ENCODE measurements around the gene IGFL1.
"Not testable (repeated sequence)": the region's sequence is repeated elsewhere in the genome, so short reads cannot be mapped to it uniquely, and the experiment has no call there.

The IGFL1 gene

DNA sequence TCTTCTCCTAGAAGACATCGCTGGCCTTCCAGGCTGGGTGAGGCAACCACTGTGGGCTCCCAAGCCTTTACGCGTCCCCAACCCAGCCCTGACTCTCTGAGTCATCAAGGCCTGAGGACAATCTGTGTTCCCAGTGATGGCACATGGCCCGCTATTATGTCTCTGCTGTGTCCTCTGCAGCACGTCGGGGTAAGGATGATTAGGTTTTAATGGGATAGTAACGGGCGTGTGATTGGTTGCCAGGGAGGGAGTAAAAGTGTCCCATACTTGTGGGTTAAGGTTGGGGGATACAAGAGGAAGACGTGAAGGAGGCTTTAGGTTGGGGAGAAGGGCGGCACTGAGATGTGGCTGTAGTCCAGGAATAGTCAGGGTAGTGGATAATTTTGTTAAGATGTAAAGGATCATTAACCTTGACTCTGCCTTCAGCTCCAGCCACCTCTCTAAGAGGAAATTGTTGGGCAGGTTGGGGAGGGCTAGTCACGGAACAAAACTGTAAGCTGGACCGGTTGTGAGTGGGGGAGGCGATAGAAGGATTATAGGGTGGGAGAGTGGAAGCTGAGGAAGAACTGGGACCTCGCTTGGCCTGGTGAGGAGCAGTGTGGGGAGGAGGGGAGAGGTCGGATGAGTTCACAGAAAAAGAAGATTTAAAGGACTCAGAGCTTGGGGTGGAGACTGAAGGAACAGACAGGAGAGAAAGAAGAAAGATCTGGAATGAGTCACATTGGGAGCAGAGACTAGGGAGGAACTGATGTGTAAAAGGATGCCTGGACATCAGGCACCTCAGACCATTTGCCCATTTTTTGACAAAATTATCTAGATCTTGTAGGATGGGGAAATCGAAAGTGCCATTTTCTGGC is 27.9 kb upstream of the IGFL1 start:
- DNase-seq (ENCODE audit: low read depth in 2 of 2, low spot score in 1 of 2) = no peak

DNA sequence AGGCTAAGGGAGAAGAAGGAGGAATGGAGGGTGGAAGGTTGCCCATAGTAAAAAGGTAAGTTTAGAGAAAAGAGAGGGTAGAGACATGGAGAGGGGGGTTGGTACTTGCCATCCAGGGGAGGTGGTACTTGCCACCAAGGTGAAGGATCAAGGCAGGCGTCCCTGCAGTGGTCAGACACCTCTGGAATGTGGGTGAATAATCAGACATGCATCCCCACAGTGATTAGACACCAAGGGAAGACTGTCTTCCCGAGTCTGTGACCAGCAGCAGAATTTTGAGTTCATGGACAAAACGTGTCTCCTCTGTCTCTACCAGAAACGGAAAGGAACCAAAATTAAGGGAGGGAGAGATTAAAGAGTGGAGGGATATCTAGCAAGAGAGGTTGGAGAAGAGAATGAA is 27.1 kb upstream of the IGFL1 start:
- no peak for DNase-seq (ENCODE audit: low read depth in 2 of 2, low spot score in 1 of 2)

DNA sequence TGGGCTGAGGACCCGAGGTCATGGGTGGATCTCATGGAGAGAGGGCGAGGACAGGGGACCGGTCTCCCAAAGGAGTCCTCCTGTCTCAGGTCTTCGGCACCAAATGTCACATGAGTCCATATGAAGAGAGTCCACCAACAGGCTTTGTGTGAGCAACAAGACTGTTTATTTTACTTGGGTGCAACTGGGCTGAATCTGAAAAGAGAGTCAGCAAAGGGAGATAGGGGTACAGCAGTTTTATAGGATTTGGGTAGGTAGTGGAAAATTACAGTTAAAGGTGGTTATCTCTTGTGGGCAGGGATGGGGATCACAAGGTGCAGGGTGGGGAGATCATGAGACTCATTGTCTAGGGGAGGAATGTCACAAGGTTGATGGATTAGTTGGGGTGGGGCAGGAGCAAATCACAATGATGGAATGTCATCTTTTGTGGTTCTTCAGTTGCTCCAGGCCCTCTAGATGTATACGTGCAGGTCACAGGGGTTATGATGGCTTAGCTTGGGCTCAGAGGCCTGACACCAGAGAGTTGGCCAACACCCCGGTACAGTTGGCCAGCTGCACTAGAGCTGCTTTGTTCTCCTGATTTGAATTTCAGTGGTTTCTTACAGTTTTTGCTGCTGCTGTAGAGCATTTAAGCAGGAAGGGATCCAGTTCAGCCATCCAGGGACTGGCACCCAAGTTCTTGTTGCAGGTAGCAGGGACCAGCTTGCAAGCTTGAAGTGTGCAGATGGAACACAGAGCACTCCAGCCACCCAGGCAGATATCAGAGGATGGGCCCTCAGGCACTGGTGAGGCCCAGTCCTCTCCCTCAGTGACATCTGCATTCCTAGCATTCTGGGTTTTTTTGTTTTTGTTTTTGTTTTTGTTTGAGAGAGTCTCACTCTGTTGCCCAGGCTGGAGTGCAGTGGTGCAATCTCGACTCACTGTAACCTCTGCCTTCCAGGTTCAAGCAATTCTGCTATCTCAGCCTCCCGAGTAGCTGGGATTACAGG is 26.4 kb upstream of the IGFL1 start:
- DNase-seq (ENCODE audit: low read depth in 2 of 2, low spot score in 1 of 2) = no peak

DNA sequence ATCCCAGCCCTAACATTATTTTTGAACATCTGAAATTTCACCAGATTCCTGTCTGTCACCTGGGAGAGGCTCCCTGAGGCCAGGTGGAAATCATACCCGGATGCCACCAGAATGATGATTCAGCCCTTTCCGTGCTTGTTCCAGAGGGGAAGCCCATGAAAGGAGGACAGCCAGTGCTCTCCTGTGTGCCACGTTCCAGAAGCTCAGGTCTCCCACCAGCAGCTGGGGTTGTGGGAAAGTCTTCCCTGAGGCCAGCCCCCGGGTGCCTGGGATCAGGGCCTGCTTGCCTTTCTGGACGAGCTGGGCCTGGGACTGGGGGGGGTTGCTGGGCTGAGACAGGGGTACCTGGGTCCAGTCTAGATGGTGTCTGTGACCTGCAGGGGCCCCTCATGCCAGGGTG is 25.5 kb upstream of the IGFL1 start:
- DNase-seq (ENCODE audit: low read depth in 2 of 2, low spot score in 1 of 2) = no peak

DNA sequence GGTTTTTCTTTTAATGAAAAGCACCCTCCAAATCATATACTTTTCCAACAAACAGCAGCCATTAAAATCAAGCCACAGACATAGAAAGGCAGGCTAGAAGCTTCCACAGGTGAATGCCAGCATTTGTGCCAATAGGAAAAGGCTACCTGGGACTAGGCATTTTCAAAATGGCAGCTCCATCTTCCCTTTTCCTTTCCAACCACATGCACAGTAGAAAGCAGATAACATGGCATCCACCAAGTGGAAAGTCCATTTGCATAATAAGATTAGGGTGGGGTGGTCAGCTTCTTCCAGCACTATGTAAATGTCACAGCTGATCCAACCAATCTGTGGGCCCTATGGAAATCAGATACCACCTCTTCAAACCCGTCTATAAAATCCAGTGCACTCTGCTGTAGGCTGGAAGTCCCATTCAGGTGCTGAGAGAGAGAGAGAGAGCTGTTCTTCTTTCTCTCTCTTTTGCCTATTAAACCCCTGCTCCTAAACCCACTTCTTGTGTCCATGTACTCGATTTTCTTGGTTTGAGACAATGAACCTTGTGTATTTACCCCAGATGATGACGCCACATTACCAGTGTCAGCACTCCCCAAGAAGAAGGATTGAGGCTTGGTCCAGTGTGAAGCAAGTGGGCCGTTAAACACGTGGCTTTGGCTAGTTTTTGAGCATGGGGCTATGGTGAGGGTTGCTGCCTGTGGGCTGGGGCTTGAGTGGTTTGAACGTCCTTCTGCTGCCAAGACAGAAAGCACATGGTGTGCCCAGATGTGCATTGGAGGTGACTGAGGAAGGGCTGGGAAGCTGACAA is 24.2 kb upstream of the IGFL1 start:
- no peak for DNase-seq (ENCODE audit: low read depth in 2 of 2, low spot score in 1 of 2)

DNA sequence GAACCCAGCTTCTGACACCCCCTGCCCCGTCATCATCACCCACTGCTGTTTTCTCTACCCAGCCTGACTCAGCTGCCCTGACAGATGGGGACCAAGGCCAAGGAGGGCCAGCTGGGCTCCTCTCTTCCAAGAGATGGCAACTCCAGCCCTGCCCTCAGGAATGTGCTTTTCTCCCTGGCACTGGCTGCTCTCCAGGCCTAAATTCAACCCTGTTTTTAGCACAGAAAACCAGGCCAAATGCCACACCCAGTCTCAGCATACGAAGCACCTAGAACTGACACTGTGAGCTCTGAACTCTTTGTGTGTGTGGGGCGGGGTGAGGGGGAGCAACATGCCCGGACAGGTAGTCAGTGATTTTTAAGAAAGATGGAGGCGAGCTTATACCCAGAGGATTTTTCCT is 23.4 kb upstream of the IGFL1 start:
- DNase-seq (ENCODE audit: low read depth in 2 of 2, low spot score in 1 of 2) = no peak

DNA sequence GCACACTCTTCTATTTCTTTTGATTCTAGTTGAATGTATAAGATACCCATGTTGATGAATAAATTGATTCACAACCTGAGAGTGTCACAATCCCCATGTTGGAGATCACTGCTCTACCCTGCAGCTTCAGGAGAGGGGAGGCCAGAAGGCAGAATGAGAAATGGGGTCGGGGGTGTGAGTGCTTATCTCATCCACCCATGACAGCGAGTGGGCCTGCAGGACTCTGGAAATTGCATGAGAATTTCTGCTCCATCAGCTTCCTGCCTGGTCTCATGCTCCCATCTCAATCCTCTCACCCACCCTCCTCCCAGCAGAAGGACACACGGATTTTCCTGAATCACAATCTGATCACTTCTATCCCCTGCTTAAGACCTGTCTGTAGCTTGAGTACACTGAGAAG is 22.9 kb upstream of the IGFL1 start:
- no peak for DNase-seq (ENCODE audit: low read depth in 2 of 2, low spot score in 1 of 2)

DNA sequence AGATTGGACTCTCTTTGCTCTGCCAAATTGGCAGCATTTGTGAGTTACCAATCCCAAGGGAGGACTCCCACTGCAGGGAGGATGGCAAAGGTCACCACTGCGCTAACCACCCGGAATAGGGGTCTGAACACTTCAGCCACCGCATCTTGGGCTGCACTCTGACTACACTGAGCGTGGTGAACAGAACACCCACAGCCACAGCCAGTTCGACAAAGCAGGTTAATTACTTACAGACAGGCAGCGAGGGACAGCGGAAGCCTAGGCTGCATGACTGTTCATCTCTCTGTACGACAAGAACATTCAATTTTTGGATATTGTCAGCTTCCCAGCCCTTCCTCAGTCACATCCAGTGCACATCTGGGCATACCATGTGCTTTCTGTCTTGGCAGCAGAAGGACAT is 21.7 kb upstream of the IGFL1 start:
- not testable (repeated sequence) for DNase-seq (ENCODE audit: low read depth in 2 of 2, low spot score in 1 of 2)

DNA sequence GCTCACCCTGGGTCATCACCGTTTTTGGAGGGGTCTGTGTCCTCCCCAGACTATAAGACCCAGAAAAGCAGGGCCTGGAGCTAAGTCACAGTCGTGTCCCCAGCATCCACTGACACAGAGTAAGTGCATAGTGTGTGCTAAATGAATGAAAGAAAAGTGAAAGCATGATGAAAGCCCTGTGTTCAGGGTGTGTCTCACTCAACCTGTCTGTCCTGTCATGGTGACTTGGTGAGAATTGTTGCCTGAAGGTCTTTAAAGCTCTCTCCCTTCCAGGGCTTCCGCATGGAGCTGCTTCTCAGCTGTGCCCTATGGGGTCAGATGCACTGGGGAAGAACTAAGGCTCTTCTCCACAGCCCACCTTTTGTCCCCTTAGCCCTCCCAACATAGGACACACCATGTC is 20.5 kb upstream of the IGFL1 start:
- no peak for DNase-seq (ENCODE audit: low read depth in 2 of 2, low spot score in 1 of 2)

DNA sequence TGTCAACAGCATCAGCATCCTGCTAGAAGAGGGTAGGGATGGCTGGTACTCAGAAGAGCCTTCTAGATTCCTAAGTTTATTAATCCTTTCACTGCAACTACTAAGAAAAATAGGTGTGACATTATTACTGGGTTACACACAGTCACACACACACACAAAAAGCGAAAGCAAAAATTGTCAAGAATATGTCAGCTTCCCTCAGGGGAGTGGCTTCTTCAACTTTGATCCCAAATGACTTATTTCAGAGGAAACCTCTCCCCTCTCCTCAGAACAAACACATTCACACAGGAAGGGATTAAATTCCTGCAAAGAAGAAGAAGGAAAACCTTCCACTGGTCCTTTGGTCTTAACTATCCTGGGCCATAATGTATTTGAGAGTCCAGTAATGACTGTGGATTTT is 20.1 kb upstream of the IGFL1 start:
- no peak for DNase-seq (ENCODE audit: low read depth in 2 of 2, low spot score in 1 of 2)

DNA sequence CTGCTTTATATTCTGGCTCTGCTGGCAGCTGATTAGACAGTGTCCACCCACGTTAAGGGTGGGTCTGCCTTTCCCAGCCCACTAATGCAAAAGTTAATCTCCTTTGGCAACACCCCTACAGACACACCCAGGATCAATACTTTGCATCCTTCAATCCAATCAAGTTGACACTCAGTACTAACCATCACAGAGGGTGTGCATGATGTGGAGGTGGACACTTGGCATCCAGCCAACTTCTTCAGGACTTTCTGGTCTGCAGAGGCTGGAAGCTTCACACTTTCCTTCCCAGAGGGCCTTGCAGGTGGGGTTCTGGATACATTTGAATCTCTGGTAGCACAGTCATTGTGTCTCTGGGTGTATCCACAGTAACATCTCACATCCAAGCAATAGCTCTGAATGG is 18.9 kb upstream of the IGFL1 start:
- no peak for DNase-seq (ENCODE audit: low read depth in 2 of 2, low spot score in 1 of 2)

DNA sequence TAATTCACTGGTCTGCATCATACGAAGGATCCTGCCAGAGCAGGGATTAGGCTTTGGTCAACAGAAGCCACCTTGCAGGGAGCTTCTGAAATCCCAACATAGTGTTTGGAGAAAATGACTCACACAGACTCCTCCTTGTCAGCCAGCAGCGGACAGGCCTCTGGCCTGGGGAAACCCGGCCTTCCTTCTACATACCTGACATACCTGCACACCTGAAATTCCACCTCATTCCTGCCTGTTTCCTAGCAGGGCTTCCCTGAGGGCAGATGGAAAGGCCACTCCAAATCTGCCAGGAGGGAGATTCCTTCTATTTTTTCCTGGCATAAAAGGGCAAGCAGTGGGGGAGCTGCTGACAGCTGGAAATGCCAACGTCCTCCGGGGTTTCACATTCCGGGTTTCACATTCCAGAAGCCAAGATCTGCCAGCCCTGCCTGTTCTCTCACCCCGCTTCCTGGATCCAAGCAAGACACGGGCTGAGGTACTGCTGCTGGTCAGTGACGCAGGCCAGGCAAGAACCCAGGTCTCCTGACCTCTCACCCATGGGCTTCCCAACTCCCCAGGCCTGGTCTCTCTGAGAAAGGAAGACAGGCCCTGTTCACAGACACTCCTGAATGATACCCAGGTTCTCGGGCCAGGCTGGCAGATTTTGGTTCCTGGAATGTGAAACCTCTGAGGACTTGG is 18.2 kb upstream of the IGFL1 start:
- no peak for DNase-seq (ENCODE audit: low read depth in 2 of 2, low spot score in 1 of 2)

DNA sequence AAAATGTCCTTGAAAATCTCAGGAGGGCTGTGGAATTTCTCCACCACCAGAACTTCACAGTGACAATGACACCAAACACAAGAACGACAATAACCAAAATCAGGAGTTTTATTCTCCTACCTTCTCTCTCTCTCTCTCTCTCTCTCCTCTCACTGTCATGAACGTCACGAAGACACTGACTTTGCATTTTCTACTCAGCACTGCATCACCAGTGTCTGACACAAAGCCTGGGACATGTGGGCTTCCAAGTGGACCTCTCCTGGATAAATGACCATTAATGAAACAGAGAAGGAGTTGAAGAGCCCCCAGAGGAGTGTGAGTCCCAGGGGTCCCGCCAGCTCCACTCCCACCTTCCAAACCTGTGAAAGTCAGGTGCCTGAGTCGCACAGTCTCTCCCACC is 16.9 kb upstream of the IGFL1 start:
- DNase-seq (ENCODE audit: low read depth in 2 of 2, low spot score in 1 of 2) = not testable (repeated sequence)

DNA sequence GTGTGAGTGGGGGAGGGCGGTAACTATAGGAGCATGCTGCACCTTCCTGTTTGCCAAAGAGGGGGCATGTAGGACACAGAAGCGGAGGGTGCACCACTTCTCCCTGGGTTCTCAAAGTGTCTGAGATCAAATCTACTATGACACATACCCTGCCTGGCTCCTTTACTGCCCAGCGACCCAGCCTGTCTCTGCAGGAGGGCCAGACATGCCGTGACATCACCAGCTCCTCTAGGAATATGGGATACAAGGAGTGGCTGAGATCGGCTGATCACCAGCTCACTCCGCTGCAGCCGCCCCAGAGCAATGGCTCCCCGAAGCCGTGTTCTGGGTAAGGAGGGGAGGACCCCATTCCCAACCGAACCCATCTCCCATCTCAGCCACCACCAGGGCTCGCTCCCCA is 16.4 kb upstream of the IGFL1 start:
- DNase-seq (ENCODE audit: low read depth in 2 of 2, low spot score in 1 of 2) = no peak

DNA sequence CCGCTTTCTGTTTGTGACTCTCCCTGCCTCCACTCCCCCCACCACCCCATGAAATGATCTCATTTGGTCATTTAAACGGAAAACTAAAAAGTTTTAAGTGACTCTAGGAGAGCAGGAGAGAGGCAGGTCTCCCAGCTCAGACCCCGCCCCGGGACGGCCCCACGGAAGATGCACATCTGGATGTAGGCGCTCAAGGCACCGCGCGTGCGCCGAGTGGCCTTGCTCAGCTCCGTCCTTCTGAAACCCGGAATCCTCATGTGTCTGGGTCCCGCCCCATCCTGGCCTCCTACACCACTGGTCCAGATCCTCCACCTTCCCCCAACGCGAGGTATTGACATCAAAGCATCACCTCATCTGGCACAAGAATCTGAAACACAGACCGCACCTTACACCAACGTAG is 15.7 kb upstream of the IGFL1 start:
- DNase-seq (ENCODE audit: low read depth in 2 of 2, low spot score in 1 of 2) = no peak

DNA sequence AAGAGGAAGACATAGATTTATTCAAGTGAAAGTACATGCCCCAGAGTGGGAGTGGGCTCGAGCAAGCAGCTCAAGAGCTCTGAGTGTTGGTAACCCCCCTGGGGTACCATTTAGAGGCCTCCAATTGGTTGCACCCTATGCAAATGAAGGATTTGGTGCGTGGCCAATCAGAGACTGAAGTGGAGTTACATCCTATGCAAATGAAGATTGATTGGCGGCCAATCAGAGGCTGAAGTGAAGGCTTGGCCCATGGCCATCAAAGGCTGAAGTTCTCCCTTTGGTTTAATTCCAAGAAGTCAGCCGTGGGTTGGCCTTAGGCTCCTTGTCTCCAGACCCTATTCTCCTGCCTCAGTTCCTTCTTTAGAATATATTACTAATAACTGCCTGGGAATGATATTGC is 12.9 kb upstream of the IGFL1 start:
- no peak for DNase-seq (ENCODE audit: low read depth in 2 of 2, low spot score in 1 of 2)

DNA sequence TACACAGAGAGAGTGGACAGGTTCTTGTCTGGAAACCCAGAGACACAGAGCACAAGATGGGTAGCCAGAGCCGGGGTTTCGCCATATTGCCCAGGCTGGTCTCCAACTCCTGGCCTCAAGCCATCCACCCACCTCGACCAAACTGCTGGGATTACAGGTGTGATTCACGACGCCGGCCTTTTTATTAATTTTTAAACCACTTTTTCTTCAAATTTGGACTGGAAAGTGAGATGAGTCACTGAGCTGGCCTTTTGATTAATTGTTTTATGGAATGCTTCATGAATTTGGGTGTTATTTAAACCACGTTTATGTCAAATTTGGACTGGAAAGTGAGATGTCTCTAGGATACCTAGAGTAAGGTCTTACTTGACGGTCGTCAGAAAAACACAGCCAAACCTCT is 12.1 kb upstream of the IGFL1 start:
- DNase-seq (ENCODE audit: low read depth in 2 of 2, low spot score in 1 of 2) = no peak

DNA sequence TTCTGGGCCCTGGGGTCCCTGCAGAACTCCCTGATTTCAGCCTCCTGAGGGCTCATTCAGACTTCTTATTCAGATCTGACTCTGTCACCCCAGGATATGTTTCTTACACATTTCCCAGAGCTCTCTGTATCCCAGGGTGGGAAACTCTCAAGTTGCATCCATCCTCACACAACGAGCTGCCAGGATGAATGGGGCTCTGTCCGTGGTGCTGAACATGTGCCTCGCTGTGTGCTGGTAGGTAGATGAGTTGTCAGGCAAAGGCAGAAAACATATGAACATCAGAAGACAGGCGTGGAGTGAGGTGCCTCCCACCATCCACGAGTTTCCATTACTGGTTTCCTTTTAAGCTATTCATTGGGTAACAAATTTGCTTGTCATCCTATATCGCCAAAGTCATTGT is 11.4 kb upstream of the IGFL1 start:
- DNase-seq (ENCODE audit: low read depth in 2 of 2, low spot score in 1 of 2) = no peak

DNA sequence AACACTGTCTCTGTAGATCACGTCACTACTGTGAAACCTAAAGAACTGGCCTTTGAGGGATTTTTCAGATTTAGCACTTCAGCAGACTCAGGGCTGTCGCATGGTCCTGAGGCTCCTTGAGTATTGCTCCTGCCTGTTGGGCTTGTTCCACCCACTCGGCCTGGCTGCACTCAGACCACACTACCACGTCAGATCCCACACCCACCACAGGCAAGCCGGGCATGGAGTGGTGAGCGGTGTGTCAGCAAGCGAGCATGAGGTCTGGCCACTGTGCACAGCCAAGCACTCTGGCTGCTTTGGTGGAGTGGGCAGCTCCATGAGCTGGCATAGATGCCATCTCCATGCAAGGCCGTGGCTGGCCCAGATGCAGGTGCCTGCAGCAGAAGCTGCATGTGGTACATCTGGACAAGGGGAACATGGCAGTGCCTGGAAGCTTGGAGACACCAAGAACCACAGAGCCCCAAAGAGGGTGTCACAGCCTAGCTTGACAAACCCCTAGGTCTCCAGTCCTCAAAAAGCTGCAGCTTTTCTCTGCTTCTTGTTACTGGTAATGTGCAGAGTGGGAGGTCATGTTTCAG is 9.4 kb upstream of the IGFL1 start:
- no peak for DNase-seq (ENCODE audit: low read depth in 2 of 2, low spot score in 1 of 2)

DNA sequence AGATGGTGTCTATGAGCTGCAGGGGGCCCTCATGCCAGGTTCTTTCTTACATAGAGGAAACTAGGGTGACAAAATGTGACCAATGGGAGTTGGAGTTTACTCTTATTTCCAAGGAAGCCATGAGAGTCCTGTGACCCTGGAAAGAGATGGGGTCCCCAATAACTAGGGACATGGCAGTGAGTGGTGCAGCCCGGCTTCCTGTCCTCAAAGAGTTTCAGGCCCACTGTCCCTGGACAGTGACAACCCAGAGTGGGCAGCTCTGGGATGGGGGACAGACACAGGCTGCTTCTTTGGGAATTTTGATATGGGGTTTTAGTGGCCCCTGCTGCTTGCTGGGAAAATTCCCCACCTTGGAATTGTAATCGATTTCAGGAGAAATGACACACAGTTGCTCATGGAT is 8.4 kb upstream of the IGFL1 start:
- no peak for DNase-seq (ENCODE audit: low read depth in 2 of 2, low spot score in 1 of 2)

Data from stimulated activated CD8-positive, alpha-beta memory T cell treated with anti-CD3 and anti-CD28 coated beads, Interleukin-4, amount 100 ng/mL, for 4 hours (primary cell).